Coronary artery (tissue), 2 donors: ENCODE measurements around the gene PSMB9.
"Not testable (repeated sequence)": the region's sequence is repeated elsewhere in the genome, so short reads cannot be mapped to it uniquely, and the experiment has no call there.

ENCODE experiments used
- DNase-seq: peaks from one replicate; pipeline ENCODE4 v3.0.0-alpha.2; 2017; ENCODE audit warnings: low spot score
- H3K27ac ChIP-seq, 2 donors: fragments of 200-600 bp; sonication (generic); one replicate each; pipeline ENCODE4 v1.5.1; 2016 to 2019
- H3K4me3 ChIP-seq: fragments of 200-600 bp; sonication (generic); 2 replicates; pipeline ENCODE4 v1.5.1; 2016; ENCODE audit warnings: mild to moderate bottlenecking, moderate library complexity
- TF ChIP-seq, protein P1 (sequence below): fragments of 200-600 bp; sonication (generic); IDR thresholded peaks from one replicate; pipeline ENCODE4 v1.5.1; 2019; ENCODE audit warnings: antibody characterized with exemption

The PSMB9 gene

DNA sequence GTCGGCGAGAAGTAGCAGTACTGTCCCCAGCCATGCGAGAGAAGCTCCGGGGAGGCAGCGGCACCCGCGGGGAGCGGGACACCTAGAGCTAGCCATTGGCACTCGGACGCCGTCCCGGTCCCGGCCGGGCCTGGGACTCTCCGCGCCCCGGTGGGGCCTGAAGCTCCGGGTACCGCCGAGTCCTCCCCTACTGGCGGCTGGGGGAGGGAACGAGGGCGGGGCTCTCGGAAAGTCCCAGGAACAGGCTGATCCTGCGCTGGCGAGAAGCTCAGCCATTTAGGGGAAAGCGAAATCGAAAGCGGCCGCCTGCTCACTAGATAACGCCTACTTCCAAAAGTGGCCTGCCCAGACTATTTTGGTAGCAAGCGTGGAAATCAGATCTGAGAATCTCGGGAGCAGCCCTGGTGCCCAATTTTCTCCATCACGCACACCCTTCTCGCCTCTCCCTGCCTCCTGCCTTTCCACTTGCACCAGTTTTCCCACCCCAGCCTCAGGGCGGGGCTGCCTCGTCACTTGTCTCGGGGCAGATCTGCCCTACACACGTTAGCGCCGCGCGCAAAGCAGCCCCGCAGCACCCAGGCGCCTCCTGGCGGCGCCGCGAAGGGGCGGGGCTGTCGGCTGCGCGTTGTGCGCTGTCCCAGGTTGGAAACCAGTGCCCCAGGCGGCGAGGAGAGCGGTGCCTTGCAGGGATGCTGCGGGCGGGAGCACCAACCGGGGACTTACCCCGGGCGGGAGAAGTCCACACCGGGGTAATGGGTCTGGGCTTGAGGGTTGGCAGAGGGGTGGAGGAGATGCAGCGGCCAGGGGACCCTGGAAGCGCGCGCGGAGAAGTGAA lies at the start of gene PSMB9, which contains the start of gene TAP1:
TSS of gene PSMB9 (plus strand) at position 652 of the 835 bp plus-strand sequence. CDS start at position 690, 38 bp downstream.
TSS of gene TAP1 (minus strand) at position 164 of the 835 bp plus-strand sequence. CDS start at position 96, 68 bp downstream.
- TF ChIP-seq, protein P1, sequence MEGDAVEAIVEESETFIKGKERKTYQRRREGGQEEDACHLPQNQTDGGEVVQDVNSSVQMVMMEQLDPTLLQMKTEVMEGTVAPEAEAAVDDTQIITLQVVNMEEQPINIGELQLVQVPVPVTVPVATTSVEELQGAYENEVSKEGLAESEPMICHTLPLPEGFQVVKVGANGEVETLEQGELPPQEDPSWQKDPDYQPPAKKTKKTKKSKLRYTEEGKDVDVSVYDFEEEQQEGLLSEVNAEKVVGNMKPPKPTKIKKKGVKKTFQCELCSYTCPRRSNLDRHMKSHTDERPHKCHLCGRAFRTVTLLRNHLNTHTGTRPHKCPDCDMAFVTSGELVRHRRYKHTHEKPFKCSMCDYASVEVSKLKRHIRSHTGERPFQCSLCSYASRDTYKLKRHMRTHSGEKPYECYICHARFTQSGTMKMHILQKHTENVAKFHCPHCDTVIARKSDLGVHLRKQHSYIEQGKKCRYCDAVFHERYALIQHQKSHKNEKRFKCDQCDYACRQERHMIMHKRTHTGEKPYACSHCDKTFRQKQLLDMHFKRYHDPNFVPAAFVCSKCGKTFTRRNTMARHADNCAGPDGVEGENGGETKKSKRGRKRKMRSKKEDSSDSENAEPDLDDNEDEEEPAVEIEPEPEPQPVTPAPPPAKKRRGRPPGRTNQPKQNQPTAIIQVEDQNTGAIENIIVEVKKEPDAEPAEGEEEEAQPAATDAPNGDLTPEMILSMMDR = peak; percentile 69
- H3K27ac ChIP-seq = peak within 1 kb of the TSS; percentile 94 to 99
- DNase-seq = peak; percentile 96
- H3K4me3 ChIP-seq = peak within 1 kb of the TSS; percentile 98

DNA sequence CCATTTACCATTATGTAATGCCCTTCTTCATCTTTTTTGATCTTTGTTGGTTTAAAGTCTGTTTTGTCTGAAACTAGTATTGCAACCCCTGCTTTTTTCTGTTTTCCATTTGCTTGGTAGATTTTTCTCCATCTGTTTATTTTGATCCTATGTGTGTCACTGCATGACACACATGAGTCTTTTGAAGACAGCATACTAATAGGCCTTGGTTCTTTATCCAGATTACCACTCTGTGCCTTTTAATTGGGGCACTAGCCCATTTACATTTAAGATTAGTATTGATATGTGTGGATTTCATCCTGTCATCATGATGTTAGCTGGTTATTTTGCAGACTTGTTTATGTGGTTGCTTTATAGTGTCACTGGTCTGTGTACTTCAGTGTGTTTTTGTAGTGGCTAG lies 48.6 kb upstream of the PSMB9 start:
- H3K4me3 ChIP-seq, DNase-seq, H3K27ac ChIP-seq: not testable (repeated sequence)

DNA sequence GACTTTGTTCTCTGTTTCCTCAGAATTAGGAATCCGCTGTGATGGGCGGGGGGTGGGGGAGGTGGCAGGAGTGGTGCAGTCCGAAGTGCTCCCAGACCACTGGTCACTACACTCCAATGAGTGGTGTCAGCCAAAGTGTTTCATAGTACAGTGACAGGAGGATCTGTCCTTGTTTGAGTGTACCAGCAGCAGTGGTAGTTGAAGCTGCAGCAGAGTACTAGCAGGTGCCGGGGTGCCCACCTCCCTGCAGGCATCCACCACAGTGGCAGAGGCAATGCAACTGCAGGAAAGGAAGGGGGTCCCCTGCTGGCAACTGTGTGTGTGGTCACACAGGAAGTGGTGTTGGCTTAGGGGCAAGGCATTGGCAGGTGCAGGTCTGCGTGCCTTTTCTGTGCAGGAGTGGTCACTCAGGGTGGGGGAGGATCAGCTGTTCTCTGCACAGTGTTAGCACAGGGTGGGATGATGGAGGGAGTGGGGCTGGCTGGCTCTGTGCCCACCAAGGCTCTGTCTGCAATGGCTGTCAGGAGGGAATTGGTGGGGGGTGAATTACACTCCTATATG lies 46.9 kb upstream of the PSMB9 start:
- no peak for DNase-seq
- H3K4me3 ChIP-seq = no peak overlapping the region
- TF ChIP-seq, protein P1 = no peak
- H3K27ac ChIP-seq = no peak overlapping the region

DNA sequence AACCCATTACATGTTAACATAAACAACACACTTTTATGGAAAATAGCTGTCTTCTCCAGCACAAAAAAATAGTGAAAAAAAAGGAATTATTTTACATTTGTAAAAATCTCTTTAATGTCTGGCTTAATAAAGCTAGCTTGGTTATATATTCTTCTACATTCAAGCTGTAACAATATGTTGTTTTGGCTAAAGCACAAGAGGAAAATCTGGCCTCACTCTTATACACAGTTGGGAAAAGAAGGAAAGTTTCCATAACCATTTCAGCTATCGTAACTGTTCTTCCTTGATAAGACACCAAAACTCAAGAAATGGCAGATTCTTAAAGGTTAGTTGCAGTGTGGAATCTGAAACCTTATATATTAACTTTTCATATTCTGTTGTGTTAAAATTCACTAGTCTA lies 44.8 kb upstream of the PSMB9 start:
- Histone ChIP-seq H3K27ac (no peak overlapping the region), H3K4me3 (no peak overlapping the region)
- TF ChIP-seq, protein P1 = no peak
- DNase-seq = no peak

DNA sequence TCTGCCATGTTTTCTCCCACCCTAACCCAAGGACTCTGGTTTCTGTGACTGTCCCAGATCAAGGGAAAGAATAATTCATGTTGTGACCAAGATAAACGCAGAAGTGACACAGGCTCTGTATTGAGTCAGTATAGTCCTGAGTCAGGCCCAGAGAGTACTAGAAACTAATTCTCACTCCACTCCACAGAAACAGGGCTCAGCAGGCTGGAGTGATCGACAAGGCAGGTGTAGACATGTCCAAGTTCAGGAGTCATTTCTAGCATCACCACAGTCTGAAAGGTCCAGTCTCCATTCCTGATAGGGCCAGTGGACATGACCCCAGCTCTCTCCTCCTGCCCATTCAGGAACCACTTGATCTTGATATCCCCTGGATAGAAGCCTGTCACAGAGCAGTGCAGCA lies 39.8 kb upstream of the PSMB9 start:
- no peak for DNase-seq
- TF ChIP-seq, protein P1 = no peak
- Histone ChIP-seq H3K27ac (no peak overlapping the region), H3K4me3 (no peak overlapping the region)

DNA sequence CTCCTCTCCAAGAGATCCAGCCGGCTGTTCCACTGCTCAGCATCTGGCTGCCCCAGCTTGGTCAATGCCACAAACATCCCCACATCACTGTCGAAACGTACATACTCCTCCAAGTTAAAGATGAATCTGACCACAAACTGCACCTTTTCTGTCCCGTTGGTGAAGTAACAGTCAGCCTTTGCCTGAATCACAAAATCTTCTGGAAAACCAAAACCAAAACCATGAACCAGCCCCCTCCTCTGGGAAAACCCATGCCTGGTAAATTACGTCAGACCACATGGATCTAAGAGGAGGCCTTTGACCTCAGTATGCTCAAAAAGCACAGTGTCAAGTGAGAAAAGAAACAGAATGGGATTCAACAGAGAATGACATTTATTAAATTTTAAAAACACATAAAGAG lies 38.9 kb upstream of the PSMB9 start:
- TF ChIP-seq, protein P1 = no peak
- H3K4me3 ChIP-seq = no peak overlapping the region
- DNase-seq = no peak
- no peak overlapping the region for H3K27ac ChIP-seq

DNA sequence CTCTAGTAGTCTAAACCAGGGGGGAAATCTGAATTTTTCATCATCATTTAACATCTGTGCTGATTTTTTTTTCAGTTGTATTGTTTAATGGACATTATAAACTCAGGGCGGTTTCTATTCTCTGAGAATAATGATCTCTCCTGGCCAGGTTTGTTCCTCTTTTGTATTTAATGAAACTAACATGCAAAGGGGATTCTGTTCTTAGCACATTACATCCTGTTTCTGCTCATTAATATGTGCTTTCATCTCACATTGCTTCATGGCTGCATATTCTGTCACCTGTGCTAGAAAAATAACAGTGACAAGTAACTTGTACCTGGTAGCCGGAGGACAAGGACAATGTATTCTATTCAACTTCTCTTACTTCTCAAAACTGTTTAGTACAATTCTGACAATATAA lies 38.0 kb upstream of the PSMB9 start:
- DNase-seq = no peak
- TF ChIP-seq, protein P1 = no peak
- Histone ChIP-seq H3K27ac (no peak overlapping the region), H3K4me3 (no peak overlapping the region)
